ENCODE data around the gene EPHA3.

DNA sequence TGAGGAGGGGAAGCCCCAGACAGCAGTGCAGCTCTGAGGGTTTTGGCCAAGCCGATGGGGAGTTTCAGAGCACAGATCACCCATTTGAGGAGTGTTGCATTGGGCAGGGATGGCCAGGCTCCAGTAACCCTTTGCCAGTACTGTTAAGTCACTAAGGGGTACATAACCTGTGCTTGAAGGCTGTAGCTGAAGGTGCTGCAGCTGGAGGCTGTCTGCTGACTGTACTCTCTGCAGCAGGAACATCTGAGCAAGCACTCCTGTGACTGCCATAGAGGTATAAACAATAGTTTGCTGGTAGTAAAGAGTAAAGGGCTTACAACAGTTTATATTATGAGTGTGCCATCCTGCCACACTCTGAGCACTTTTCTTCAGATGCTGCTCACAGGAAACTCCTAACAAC is 297.8 kb downstream of the EPHA3 start:
- TF ChIP-seq, protein P1, sequence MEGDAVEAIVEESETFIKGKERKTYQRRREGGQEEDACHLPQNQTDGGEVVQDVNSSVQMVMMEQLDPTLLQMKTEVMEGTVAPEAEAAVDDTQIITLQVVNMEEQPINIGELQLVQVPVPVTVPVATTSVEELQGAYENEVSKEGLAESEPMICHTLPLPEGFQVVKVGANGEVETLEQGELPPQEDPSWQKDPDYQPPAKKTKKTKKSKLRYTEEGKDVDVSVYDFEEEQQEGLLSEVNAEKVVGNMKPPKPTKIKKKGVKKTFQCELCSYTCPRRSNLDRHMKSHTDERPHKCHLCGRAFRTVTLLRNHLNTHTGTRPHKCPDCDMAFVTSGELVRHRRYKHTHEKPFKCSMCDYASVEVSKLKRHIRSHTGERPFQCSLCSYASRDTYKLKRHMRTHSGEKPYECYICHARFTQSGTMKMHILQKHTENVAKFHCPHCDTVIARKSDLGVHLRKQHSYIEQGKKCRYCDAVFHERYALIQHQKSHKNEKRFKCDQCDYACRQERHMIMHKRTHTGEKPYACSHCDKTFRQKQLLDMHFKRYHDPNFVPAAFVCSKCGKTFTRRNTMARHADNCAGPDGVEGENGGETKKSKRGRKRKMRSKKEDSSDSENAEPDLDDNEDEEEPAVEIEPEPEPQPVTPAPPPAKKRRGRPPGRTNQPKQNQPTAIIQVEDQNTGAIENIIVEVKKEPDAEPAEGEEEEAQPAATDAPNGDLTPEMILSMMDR (IDR thresholded peaks at IDR 0.05), result no peak
- TF ChIP-seq POLR2AphosphoS5 (IDR thresholded peaks at IDR 0.05), result no peak
- no peak for TF ChIP-seq POLR2A (IDR thresholded peaks at IDR 0.05)

Measured in prostate gland (tissue), 2 donors.